DOHH2 (cell line): ENCODE data around the gene SF1.

Source experiments
- H3F3A ChIP-seq: fragments of 200-600 bp; sonication (generic), shearing (Covaris generic); 2 replicates; pipeline ENCODE4 v1.6.0; 2016; ENCODE audit warnings: antibody characterized with exemption, mild to moderate bottlenecking; ENCODE audit not compliant: control insufficient read depth, insufficient read depth
- H3K27ac ChIP-seq: fragments of 200-600 bp; sonication (generic); 2 replicates; pipeline ENCODE4 v1.5.1; 2014; ENCODE audit warnings: low read depth, mild to moderate bottlenecking, low read length, moderate library complexity
- H3K27me3 ChIP-seq: fragments of 200-600 bp; sonication (generic); 2 replicates; pipeline ENCODE4 v1.6.1; 2014; ENCODE audit warnings: mild to moderate bottlenecking, low read length, mixed read lengths; ENCODE audit not compliant: control insufficient read depth
- H3K36me3 ChIP-seq: fragments of 200-600 bp; sonication (generic); 2 replicates; pipeline ENCODE4 v1.6.1; 2014; ENCODE audit warnings: mild to moderate bottlenecking, low read length, moderate library complexity, mixed read lengths; ENCODE audit not compliant: control insufficient read depth
- H3K4me1 ChIP-seq: fragments of 200-600 bp; sonication (generic); 2 replicates; pipeline ENCODE4 v1.6.1; 2014; ENCODE audit warnings: mild to moderate bottlenecking, low read length, mixed read lengths; ENCODE audit not compliant: control insufficient read depth
- H3K4me2 ChIP-seq: fragments of 200-600 bp; sonication (generic); 2 replicates; pipeline ENCODE4 v1.6.0; 2014; ENCODE audit warnings: mild to moderate bottlenecking, low read length, moderate library complexity
- H3K4me3 ChIP-seq: fragments of 200-600 bp; sonication (generic); 2 replicates; pipeline ENCODE4 v1.5.1; 2014; ENCODE audit warnings: mild to moderate bottlenecking, low read length, mixed read lengths
- H3K79me2 ChIP-seq: fragments of 200-600 bp; sonication (generic); 2 replicates; pipeline ENCODE4 v1.6.1; 2014; ENCODE audit warnings: mild to moderate bottlenecking, low read length, mixed read lengths; ENCODE audit not compliant: control insufficient read depth
- H3K9me2 ChIP-seq: fragments of 200-600 bp; sonication (generic); replicated peaks from 2 replicates; pipeline ENCODE4 v1.6.1; 2014; ENCODE audit warnings: mild to moderate bottlenecking, low read length, mixed read lengths; ENCODE audit not compliant: control insufficient read depth
- H3K9me3 ChIP-seq: fragments of 200-600 bp; sonication (generic); 2 replicates; pipeline ENCODE4 v1.6.1; 2014; ENCODE audit warnings: antibody characterized with exemption, low read length, mixed read lengths; ENCODE audit not compliant: control insufficient read depth, insufficient read depth
- H4K20me1 ChIP-seq: fragments of 200-600 bp; sonication (generic); 2 replicates; pipeline ENCODE4 v1.6.0; 2014; ENCODE audit warnings: low read depth, mild to moderate bottlenecking, antibody characterized with exemption, low read length, moderate library complexity; ENCODE audit not compliant: control insufficient read depth, insufficient read depth
- CTCF ChIP-seq: fragments of 200-600 bp; sonication (generic); IDR thresholded peaks from one replicate; pipeline ENCODE4 v1.5.1; 2014; ENCODE audit warnings: antibody characterized with exemption, mild to moderate bottlenecking, low read depth, low read length; ENCODE audit not compliant: poor library complexity, severe bottlenecking
- EZH2phosphoT487 ChIP-seq: fragments of 200-600 bp; sonication (generic); IDR thresholded peaks from 2 replicates; pipeline ENCODE4 v1.6.1; 2017; ENCODE audit warnings: borderline replicate concordance, mild to moderate bottlenecking, antibody characterized with exemption, low read length, moderate library complexity, mixed read lengths

The SF1 gene

GRCh38 chr11:64728757-64729365 lies 49.5 kb downstream of the SF1 start:
- H3K27ac ChIP-seq: no peak overlapping the region
- H3F3A ChIP-seq: no peaks in the 10 kb centered on the region
- no peak overlapping the region for H3K4me2 ChIP-seq
- no peaks in the 10 kb centered on the region for H3K79me2 ChIP-seq
- no peaks in the 10 kb centered on the region for H3K9me2 ChIP-seq
- TF ChIP-seq CTCF (no peak), EZH2phosphoT487 (no peak)
- no peaks in the 10 kb centered on the region for H3K27me3 ChIP-seq
- H3K36me3 ChIP-seq: peaks cover 24% of the 10 kb centered on the region
- no peak overlapping the region for H3K4me3 ChIP-seq
- H3K9me3 ChIP-seq: no peaks in the 10 kb centered on the region
- no peaks in the 10 kb centered on the region for H4K20me1 ChIP-seq
- peaks cover 6% of the 10 kb centered on the region for H3K4me1 ChIP-seq

- Histone ChIP-seq H3K9me3 (no peaks in the 10 kb centered on the region), H3K27ac (no peak overlapping the region), H3K36me3 (peaks cover 20% of the 10 kb centered on the region), H3K27me3 (peaks cover 6% of the 10 kb centered on the region), H3K4me1 (peaks cover 13% of the 10 kb centered on the region), H3F3A (no peaks in the 10 kb centered on the region), H4K20me1 (no peaks in the 10 kb centered on the region), H3K9me2 (no peaks in the 10 kb centered on the region), H3K4me3 (no peak overlapping the region), H3K4me2 (no peak overlapping the region), H3K79me2 (no peaks in the 10 kb centered on the region)
- TF ChIP-seq CTCF (no peak), EZH2phosphoT487 (no peak)
Observed at GRCh38 chr11:64726867-64727530, 51.3 kb downstream of the SF1 start.

- no peak overlapping the region for H3K4me2 ChIP-seq
- H3K27ac ChIP-seq: no peak overlapping the region
- peaks cover 14% of the 10 kb centered on the region for H3K27me3 ChIP-seq
- H3K36me3 ChIP-seq: peaks cover 13% of the 10 kb centered on the region
- no peaks in the 10 kb centered on the region for H3K9me2 ChIP-seq
- H3F3A ChIP-seq: no peaks in the 10 kb centered on the region
- no peaks in the 10 kb centered on the region for H4K20me1 ChIP-seq
- H3K4me3 ChIP-seq: no peak overlapping the region
- no peaks in the 10 kb centered on the region for H3K79me2 ChIP-seq
- H3K4me1 ChIP-seq: peaks cover 13% of the 10 kb centered on the region
- H3K9me3 ChIP-seq: no peaks in the 10 kb centered on the region
- TF ChIP-seq CTCF (no peak), EZH2phosphoT487 (no peak)
Observed at GRCh38 chr11:64726211-64726641, 52.1 kb downstream of the SF1 start.
